Stomach (tissue), 4 donors: Measurements from ENCODE around the gene DBP.

Experiments
- CTCF ChIP-seq, 7 experiments: fragments of 450-650 bp in 4 of 7; fragments of 200-600 bp in 3 of 7; sonication (generic) in 3 of 7; IDR thresholded peaks; one replicate each; pipeline ENCODE4 v1.5.1; 2016 to 2019; ENCODE audit warnings: antibody characterized with exemption in 7 of 7, control low read depth in 2 of 7, mild to moderate bottlenecking in 1 of 7
- POLR2A ChIP-seq, 4 donors: fragments of 450-650 bp; IDR thresholded peaks; one replicate each; pipeline ENCODE4 v1.6.1; 2016; ENCODE audit warnings: antibody characterized with exemption in 4 of 4, control low read depth in 2 of 4, mild to moderate bottlenecking in 1 of 4, moderate library complexity in 1 of 4

GRCh38 chr19:48637948-48638830 is 1.0 kb upstream of the DBP start:
- TF ChIP-seq CTCF (IDR thresholded peaks at IDR 0.05): peak in 1 of 7 experiments; percentile 0
- peak in 2 of 4 donors; percentile 20 to 35 for TF ChIP-seq POLR2A (IDR thresholded peaks at IDR 0.05)
